Measurements from ENCODE around the gene VAMP8.
"Not testable (repeated sequence)": the region's sequence is repeated elsewhere in the genome, so short reads cannot be mapped to it uniquely, and the experiment has no call there.

The VAMP8 gene

DNA sequence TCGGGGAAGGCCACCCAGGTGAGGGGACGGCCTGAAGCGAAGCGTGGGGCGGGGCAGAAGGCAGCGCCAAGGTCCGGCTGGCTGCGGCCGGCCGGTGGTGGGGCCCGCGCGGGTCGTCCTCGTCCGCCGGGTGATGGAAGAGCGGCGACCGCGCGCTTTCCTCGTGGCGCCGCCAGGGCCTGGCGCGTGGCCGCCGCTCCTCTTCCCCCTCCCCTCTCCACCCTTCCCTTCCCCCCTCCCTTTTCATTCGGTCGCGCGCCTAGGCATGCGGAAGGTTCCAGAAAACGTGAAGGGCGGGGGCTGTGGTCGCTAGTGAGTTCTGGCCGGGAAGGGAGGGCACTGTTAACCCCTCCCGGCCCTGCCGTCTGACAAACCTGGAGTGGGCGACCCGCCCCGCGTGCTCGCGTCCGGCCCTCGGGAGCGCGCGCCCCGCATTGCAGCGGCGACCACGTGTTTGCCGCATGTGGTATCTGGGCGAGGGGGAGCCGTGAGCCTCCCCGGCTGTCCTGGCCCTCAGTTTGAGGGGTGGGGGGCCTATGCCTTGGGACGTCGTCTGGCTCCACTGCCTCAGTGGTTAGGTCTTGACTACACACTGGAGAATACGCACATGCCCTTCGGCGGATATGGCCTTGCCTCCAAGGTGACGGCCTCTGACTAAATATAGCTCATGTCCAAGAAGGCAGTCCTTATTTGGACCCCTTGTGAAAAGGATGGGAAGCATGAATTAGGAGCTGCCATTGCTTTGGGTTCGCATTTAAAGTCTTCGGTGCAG lies 37.8 kb upstream of the VAMP8 start:
- peak overlapping the region; percentile 98 for H3K9ac ChIP-seq (ENCODE audit: low read depth, low read length)
- peaks cover 42% of the 10 kb centered on the region for H3K36me3 ChIP-seq (ENCODE audit: control insufficient read depth, insufficient read depth, low read length)
- no peaks in the 10 kb centered on the region for H3K9me3 ChIP-seq (ENCODE audit: control insufficient read depth, insufficient read depth, low read length)
- H3K4me1 ChIP-seq (ENCODE audit: control insufficient read depth, insufficient read depth, low read length), result peaks cover 23% of the 10 kb centered on the region
- peak overlapping the region; percentile 100 for H3K27ac ChIP-seq (ENCODE audit: low read depth, low read length)
- no peaks in the 10 kb centered on the region for H3K27me3 ChIP-seq (ENCODE audit: control insufficient read depth, insufficient read depth, low read length)
- peak overlapping the region; percentile 96 for H3K4me3 ChIP-seq (ENCODE audit: low read depth, low read length)

DNA sequence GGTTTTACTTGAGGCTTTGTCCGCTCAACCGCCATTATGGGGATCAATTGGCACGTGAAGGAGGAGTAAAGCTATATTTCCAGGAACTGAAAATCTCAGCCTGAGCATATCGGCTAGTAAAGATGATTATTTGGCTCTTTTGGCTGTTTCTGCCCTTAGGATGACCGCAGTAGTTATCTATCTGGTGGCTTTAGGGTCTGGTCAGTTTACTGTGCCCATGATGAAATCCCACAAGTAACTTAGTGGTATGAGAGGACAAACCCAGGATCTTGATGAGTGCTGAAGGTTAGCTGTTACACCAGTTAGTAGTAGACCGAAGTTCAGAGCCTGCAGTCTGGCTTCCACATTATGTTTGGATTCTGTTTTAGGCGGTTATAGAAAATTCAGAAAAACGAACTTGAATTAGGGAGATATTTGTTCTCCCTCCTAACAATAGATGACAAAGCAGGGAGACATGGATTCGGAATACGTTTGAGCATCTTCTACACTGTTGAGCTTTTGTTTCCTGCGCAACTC lies 37.2 kb upstream of the VAMP8 start:
- peak overlapping the region; percentile 96 for H3K4me3 ChIP-seq (ENCODE audit: low read depth, low read length)
- H3K27me3 ChIP-seq (ENCODE audit: control insufficient read depth, insufficient read depth, low read length), result no peaks in the 10 kb centered on the region
- H3K9ac ChIP-seq (ENCODE audit: low read depth, low read length), result peak overlapping the region; percentile 98
- peak overlapping the region; percentile 100 for H3K27ac ChIP-seq (ENCODE audit: low read depth, low read length)
- peaks cover 48% of the 10 kb centered on the region for H3K36me3 ChIP-seq (ENCODE audit: control insufficient read depth, insufficient read depth, low read length)
- H3K9me3 ChIP-seq (ENCODE audit: control insufficient read depth, insufficient read depth, low read length), result no peaks in the 10 kb centered on the region
- H3K4me1 ChIP-seq (ENCODE audit: control insufficient read depth, insufficient read depth, low read length), result peaks cover 23% of the 10 kb centered on the region

DNA sequence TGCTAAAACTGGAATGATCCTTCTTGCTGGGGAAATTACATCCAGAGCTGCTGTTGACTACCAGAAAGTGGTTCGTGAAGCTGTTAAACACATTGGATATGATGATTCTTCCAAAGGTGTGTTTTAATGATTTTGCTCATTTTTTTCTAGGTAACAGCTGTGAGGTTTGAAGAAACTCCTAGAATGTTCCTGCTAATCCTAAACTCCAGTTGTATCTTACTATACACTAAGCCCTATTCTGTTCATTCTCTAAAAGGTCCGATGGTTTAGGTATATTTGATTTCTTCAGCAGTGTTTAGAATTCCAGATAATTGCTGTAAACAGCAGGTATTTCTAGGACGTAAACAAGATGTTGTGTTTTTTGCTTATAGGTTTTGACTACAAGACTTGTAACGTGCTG lies 36.1 kb upstream of the VAMP8 start:
- Histone ChIP-seq H3K4me1 (ENCODE audit: control insufficient read depth, insufficient read depth, low read length) (peaks cover 23% of the 10 kb centered on the region), H3K36me3 (ENCODE audit: control insufficient read depth, insufficient read depth, low read length) (peaks cover 57% of the 10 kb centered on the region), H3K9me3 (ENCODE audit: control insufficient read depth, insufficient read depth, low read length) (no peaks in the 10 kb centered on the region), H3K27ac (ENCODE audit: low read depth, low read length) (peak overlapping the region; percentile 3), H3K4me3 (ENCODE audit: low read depth, low read length) (peak overlapping the region; percentile 96), H3K27me3 (ENCODE audit: control insufficient read depth, insufficient read depth, low read length) (no peaks in the 10 kb centered on the region), H3K9ac (ENCODE audit: low read depth, low read length) (peak overlapping the region; percentile 98; the same call in 1 of the 2 replicates)

DNA sequence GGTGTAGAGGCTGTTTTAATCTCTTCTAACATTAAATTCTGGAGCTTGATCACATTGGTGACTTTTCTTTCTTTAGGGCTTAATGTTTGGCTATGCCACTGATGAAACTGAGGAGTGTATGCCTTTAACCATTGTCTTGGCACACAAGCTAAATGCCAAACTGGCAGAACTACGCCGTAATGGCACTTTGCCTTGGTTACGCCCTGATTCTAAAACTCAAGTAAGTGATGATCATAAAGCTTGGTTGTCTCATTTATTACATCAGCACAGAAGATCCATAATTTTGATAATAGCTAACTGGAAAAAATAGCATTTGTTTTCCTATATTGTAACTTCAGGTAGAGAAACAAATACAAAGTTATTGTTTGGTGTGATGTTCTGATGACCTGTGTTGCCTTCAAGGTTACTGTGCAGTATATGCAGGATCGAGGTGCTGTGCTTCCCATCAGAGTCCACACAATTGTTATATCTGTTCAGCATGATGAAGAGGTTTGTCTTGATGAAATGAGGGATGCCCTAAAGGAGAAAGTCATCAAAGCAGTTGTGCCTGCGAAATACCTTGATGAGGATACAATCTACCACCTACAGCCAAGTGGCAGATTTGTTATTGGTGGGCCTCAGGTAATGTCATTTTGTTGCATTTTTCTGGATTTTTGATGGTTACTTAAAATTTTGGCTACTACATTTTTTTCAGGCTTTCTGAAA lies 35.5 kb upstream of the VAMP8 start:
- peak overlapping the region; percentile 96 for H3K4me3 ChIP-seq (ENCODE audit: low read depth, low read length)
- peak overlapping the region; percentile 98; the same call in 1 of the 2 replicates for H3K9ac ChIP-seq (ENCODE audit: low read depth, low read length)
- no peaks in the 10 kb centered on the region for H3K9me3 ChIP-seq (ENCODE audit: control insufficient read depth, insufficient read depth, low read length)
- H3K27me3 ChIP-seq (ENCODE audit: control insufficient read depth, insufficient read depth, low read length), result no peaks in the 10 kb centered on the region
- H3K4me1 ChIP-seq (ENCODE audit: control insufficient read depth, insufficient read depth, low read length), result peaks cover 20% of the 10 kb centered on the region
- H3K27ac ChIP-seq (ENCODE audit: low read depth, low read length), result peak overlapping the region; percentile 3
- peaks cover 57% of the 10 kb centered on the region for H3K36me3 ChIP-seq (ENCODE audit: control insufficient read depth, insufficient read depth, low read length)

DNA sequence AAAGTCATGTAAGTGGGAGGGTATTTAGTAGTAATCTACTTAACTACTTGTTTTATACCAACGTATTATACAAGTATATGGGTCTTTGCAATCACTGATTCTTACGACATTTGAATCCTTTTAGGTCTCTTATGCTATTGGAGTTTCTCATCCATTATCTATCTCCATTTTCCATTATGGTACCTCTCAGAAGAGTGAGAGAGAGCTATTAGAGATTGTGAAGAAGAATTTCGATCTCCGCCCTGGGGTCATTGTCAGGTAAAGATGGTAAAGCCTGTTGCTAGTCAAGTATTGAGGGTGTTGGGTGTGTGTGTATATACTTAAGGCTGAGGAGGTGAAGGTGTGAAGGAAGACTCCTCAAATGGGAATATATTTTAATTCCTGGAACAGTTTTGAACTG lies 34.6 kb upstream of the VAMP8 start:
- Histone ChIP-seq H3K4me1 (ENCODE audit: control insufficient read depth, insufficient read depth, low read length) (peaks cover 14% of the 10 kb centered on the region; the same call in 1 of the 2 replicates), H3K4me3 (ENCODE audit: low read depth, low read length) (no peak overlapping the region), H3K27ac (ENCODE audit: low read depth, low read length) (no peak overlapping the region), H3K27me3 (ENCODE audit: control insufficient read depth, insufficient read depth, low read length) (no peaks in the 10 kb centered on the region), H3K9me3 (ENCODE audit: control insufficient read depth, insufficient read depth, low read length) (no peaks in the 10 kb centered on the region), H3K36me3 (ENCODE audit: control insufficient read depth, insufficient read depth, low read length) (peaks cover 57% of the 10 kb centered on the region), H3K9ac (ENCODE audit: low read depth, low read length) (no peak overlapping the region)

DNA sequence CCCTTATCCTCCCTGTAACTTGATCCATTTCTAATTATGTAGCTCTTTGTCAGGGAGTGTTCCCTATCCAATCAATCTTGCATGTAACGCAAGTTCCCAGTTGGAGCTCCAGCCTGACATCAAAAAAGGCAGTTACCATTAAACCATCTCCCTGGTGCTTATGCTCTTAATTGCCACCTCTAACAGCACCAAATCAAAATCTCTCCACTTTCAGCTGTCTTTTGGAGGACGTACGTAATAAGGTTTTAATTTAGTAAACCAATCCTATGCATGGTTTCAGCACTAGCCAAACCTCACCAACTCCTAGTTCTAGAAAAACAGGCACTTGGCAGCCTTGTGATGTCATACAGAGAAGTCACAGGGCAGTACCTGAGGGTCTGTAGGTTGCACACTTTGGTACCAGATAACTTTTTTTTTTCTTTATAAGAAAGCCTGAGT lies 33.1 kb upstream of the VAMP8 start:
- H3K4me1 ChIP-seq (ENCODE audit: control insufficient read depth, insufficient read depth, low read length), result peaks cover 14% of the 10 kb centered on the region; the same call in 1 of the 2 replicates
- H3K27ac ChIP-seq (ENCODE audit: low read depth, low read length), result peak overlapping the region; percentile 32
- not testable (repeated sequence) for H3K9ac ChIP-seq (ENCODE audit: low read depth, low read length); H3K27me3 ChIP-seq (ENCODE audit: control insufficient read depth, insufficient read depth, low read length); H3K4me3 ChIP-seq (ENCODE audit: low read depth, low read length); H3K9me3 ChIP-seq (ENCODE audit: control insufficient read depth, insufficient read depth, low read length)
- H3K36me3 ChIP-seq (ENCODE audit: control insufficient read depth, insufficient read depth, low read length), result peaks cover 63% of the 10 kb centered on the region

DNA sequence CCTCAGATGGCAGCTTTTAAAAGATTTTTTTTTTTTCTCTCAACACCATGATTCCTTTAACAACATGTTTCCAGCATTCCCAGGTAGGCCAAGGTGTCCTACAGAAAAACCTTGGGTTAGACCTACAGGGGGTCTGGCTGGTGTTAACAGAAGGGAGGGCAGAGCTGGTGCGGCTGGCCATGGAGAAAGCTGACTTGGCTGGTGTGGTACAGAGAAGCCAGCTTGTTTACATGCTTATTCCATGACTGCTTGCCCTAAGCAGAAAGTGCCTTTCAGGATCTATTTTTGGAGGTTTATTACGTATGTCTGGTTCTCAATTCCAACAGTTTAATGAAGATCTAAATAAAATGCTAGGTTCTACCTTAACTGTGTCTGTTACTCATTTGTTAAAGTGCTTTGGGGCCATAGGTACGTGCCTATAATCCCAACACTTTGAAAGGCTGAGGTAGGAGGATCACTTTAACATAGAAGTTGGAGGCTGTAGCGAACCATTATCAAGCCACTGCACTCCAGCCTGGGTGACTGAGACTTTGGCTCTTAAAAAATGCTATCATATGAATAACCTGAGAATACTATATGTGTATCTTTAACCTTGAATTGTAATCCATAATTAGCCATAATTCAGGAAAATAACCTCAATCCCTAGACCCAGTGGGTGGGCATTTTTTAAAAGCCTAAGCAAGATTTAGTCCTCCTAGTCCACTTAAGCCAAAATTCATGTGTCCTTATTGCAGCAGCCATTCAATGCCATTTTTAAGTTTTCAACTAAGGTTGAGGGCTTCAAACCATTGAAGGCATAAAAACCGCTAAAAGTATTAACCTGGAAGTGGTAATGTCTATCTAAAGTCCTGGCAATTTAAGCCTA lies 32.2 kb upstream of the VAMP8 start:
- H3K27ac ChIP-seq (ENCODE audit: low read depth, low read length), result peak overlapping the region; percentile 43
- peaks cover 14% of the 10 kb centered on the region; the same call in 1 of the 2 replicates for H3K4me1 ChIP-seq (ENCODE audit: control insufficient read depth, insufficient read depth, low read length)
- not testable (repeated sequence) for H3K27me3 ChIP-seq (ENCODE audit: control insufficient read depth, insufficient read depth, low read length); H3K9ac ChIP-seq (ENCODE audit: low read depth, low read length); H3K9me3 ChIP-seq (ENCODE audit: control insufficient read depth, insufficient read depth, low read length); H3K4me3 ChIP-seq (ENCODE audit: low read depth, low read length)
- H3K36me3 ChIP-seq (ENCODE audit: control insufficient read depth, insufficient read depth, low read length), result peaks cover 71% of the 10 kb centered on the region

DNA sequence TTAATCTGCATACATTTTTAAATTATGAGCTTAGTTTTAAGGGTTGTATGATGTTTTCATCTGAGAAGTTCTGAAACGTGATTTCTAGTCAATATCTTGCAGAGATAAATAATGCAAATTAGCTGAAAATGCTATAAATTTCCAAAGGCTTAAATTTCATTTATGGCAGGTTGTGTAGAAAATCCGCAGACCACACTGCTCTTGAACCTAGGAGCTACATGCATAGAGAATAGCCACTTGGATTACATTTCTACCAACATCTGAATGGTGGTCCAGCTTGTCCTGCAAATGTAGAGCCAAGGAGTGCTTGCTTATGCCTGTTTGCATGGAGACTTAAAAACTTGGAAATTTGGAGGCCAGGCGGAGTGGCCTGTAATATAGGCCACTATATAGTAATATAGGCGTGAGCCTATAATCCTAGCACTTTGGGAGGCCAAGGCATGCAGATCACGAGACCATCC lies 31.6 kb upstream of the VAMP8 start:
- Histone ChIP-seq H3K9ac (ENCODE audit: low read depth, low read length) (no peak overlapping the region), H3K27ac (ENCODE audit: low read depth, low read length) (peak overlapping the region; percentile 43), H3K4me3 (ENCODE audit: low read depth, low read length) (no peak overlapping the region), H3K27me3 (ENCODE audit: control insufficient read depth, insufficient read depth, low read length) (no peaks in the 10 kb centered on the region), H3K36me3 (ENCODE audit: control insufficient read depth, insufficient read depth, low read length) (peaks cover 73% of the 10 kb centered on the region), H3K4me1 (ENCODE audit: control insufficient read depth, insufficient read depth, low read length) (peaks cover 14% of the 10 kb centered on the region; the same call in 1 of the 2 replicates), H3K9me3 (ENCODE audit: control insufficient read depth, insufficient read depth, low read length) (no peaks in the 10 kb centered on the region)

DNA sequence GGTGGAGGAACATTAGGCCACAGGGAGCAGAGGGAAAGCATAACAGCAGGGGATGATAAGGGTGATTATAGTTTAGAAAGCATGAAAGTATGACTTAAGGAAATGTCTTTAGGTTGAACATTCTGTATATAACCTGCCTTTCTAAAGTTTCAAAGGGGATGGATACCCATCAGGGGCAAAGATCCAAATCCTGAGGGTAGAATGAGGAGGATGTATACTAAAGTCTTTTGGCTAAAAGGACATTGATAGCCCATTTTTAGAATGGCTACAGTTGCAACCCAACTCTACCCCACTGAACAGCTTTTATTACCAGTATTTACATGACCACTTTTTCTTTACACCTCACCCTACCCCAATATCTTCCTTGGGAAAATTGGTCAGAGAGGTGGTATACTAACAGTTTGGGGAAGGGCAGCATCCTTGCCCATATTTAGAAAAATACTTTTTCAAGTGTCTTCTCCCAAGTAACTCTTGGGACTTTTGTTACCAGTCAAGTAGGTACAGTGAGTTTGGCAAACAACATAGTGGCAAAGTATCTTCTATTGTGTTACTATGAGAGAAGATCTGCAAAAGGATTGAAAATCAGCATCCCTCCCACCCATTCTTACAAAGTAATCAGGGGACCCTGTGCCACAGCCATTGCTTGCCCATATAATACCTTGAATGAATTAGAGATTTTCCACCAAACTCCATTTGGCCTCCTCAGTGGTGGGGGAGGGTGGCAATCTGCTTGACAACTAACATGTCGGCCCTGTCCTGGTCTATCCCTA lies 30.1 kb upstream of the VAMP8 start:
- Histone ChIP-seq H3K27me3 (ENCODE audit: control insufficient read depth, insufficient read depth, low read length) (no peaks in the 10 kb centered on the region), H3K4me1 (ENCODE audit: control insufficient read depth, insufficient read depth, low read length) (no peaks in the 10 kb centered on the region; the same call in 1 of the 2 replicates), H3K27ac (ENCODE audit: low read depth, low read length) (peak overlapping the region; percentile 21), H3K4me3 (ENCODE audit: low read depth, low read length) (no peak overlapping the region), H3K36me3 (ENCODE audit: control insufficient read depth, insufficient read depth, low read length) (peaks cover 71% of the 10 kb centered on the region), H3K9ac (ENCODE audit: low read depth, low read length) (no peak overlapping the region), H3K9me3 (ENCODE audit: control insufficient read depth, insufficient read depth, low read length) (no peaks in the 10 kb centered on the region)

Data from HUES48 (cell line).